Ureter (tissue), 1 donor: ENCODE measurements around the gene DOCK11. TPM values are rescaled to one million over a fixed set of nuclear protein-coding genes. Genes with fewer than 3 reads are reported as not detected.

Source experiments
- DNase-seq: peaks from one replicate; pipeline ENCODE4 v3.0.0-alpha.2; 2020; ENCODE audit warnings: low spot score
- total RNA-seq: library from RNA; stranded (reverse); gene quantifications from one replicate; pipeline ENCODE4 v1.2.4, GENCODE V29; 2023
- donor health status: DM: yes; HTN: yes; CAD: no.

DOCK11 gene
- total RNA-seq, 1 donor from 2014 or later, result 14.1 TPM

- DNase-seq, result no peak
These were observed 34.8 kb downstream of the DOCK11 start for GRCh38 chrX:118530219-118530911.

GRCh38 chrX:118534716-118535493, 39.3 kb downstream of the DOCK11 start:
- DNase-seq, result no peak

- no peak for DNase-seq
These were observed 40.6 kb downstream of the DOCK11 start for GRCh38 chrX:118536204-118536603.

- DNase-seq, result no peak
These were observed 41.3 kb downstream of the DOCK11 start for GRCh38 chrX:118536687-118537461.

- DNase-seq, result no peak
These were observed 42.8 kb downstream of the DOCK11 start for GRCh38 chrX:118538386-118538785.

- DNase-seq, result no peak
These were observed 44.7 kb downstream of the DOCK11 start for GRCh38 chrX:118540342-118540741.

- DNase-seq, result no peak
These were observed 45.9 kb downstream of the DOCK11 start for GRCh38 chrX:118541482-118541881.

GRCh38 chrX:118545510-118545909, 49.9 kb downstream of the DOCK11 start:
- DNase-seq, result no peak

GRCh38 chrX:118548841-118549240, 53.2 kb downstream of the DOCK11 start:
- DNase-seq, result no peak

- DNase-seq, result no peak
These were observed 55.2 kb downstream of the DOCK11 start for GRCh38 chrX:118550792-118551191.

- no peak for DNase-seq
These were observed 55.8 kb downstream of the DOCK11 start for GRCh38 chrX:118551426-118551825.

GRCh38 chrX:118552121-118552900, 56.7 kb downstream of the DOCK11 start:
- no peak for DNase-seq

- DNase-seq, result no peak
These were observed 57.6 kb downstream of the DOCK11 start for GRCh38 chrX:118553042-118553710.

- DNase-seq, result no peak
These were observed 58.9 kb downstream of the DOCK11 start for GRCh38 chrX:118554511-118554910.

GRCh38 chrX:118558926-118559325, 63.3 kb downstream of the DOCK11 start:
- no peak for DNase-seq

GRCh38 chrX:118560489-118560888, 64.9 kb downstream of the DOCK11 start:
- no peak for DNase-seq

GRCh38 chrX:118562582-118563164, 67.1 kb downstream of the DOCK11 start:
- no peak for DNase-seq

- no peak for DNase-seq
These were observed 68.9 kb downstream of the DOCK11 start for GRCh38 chrX:118564498-118564897.

- no peak for DNase-seq
These were observed 70.2 kb downstream of the DOCK11 start for GRCh38 chrX:118565853-118566252.

GRCh38 chrX:118566359-118566758, 70.7 kb downstream of the DOCK11 start:
- no peak for DNase-seq

GRCh38 chrX:118569676-118570075, 74.1 kb downstream of the DOCK11 start:
- no peak for DNase-seq
